Hematopoietic multipotent progenitor cell (in vitro differentiated cells): ENCODE measurements around the gene PYY. TPM values are rescaled to one million over a fixed set of nuclear protein-coding genes. Genes with fewer than 3 reads are reported as not detected.

Experiments
- DNase-seq, 3 donors: peaks; one replicate each; pipeline ENCODE4 v3.0.0-alpha.2; 2011 to 2015; ENCODE audit warnings: low read depth in 2 of 3, low spot score in 2 of 3
- total RNA-seq: library from RNA; depleted of rRNA; stranded (reverse); fragments of >200 nt; gene quantifications from one replicate; pipeline ENCODE4 v1.2.3, GENCODE V29; 2012

PYY gene
- total RNA-seq, 1 donor = not detected

DNA sequence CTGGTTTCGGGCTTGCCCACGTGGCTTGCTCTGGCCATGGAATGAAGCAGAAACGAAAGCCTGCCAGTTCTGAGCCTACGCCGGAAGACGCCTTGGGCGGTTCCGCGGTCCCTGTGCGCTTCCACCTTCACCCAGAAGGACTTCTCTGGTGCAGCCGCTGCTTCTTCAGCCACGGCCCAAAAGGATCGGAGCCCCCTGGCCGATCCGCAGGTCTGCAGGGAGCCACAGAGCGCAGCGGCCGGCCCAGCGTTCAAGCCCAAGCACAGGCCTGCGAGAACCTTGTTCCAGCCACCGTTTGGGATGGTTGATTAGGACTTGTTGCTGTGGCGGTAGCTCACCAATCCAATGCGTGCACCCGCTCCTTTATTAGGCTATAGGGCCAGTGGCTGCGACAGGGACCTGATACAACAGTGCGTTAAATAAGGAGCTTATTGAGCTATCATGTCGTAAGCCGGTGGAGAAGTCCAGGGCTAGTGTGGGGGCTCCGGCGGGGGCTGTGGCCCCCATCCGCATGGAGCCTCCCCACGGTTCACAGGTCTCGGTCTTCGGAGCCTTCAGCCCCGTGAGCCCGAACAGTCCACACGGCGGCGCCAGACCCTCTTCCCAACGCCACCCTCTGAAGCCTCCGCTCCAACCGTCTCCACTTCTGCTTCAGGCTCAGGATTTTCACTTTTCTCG lies 36.3 kb downstream of the PYY start:
- peak in 1 of 3 donors; percentile 61 for DNase-seq

DNA sequence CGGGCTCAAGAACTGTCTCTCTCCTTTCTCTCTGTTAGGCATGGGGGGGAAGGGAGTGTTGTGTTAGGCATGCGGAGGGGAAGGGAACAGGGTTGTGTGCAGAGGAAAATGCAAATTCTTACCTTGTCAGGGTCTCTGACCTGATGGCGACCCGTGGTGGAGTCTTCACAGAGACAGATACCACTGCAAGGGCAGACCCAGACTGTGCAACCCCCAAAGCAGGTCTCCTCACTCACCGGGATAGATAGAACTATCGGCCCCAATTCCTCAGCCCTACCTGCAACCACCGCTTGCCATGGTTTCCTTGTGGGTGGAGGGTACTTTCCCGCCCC lies 36.8 kb downstream of the PYY start:
- DNase-seq = no peak

DNA sequence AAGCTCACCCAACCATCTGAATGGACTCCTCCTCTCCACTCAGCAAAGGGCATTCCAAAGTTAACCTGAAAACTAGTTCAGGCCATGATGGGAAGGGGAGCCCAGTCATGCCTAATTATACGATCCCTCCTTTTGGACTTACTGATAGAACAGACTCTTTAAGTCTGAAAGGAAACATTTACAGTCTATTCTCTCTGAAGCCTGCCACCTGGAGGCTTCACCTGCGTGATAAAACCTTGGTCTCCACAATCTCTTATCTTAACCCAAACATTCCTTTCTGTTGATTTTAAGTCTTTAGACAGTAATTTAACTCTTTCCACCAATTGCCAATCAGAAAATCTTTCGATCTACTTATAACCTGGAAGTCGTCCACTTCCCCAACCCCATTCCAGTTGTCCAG lies 37.4 kb downstream of the PYY start:
- DNase-seq = no peak

DNA sequence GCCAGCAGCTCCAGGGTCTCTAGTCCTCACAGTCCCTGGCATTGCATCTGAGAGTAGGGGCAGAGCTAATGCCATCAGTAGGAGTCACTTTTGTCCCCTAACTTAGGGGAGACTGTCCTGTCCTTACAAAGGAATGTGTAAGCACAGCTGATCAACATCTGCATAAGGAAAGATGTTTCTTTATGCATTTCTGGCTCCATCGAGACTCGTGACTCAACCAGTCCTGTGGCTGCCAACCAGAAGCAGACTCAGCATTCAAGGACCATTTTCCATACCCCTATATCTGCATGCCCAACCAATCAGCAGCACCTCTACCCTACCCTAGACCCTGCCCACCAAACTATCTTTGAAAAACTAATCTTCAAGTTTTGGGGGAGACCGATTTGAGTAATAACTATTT lies 38.2 kb downstream of the PYY start:
- DNase-seq = no peak

DNA sequence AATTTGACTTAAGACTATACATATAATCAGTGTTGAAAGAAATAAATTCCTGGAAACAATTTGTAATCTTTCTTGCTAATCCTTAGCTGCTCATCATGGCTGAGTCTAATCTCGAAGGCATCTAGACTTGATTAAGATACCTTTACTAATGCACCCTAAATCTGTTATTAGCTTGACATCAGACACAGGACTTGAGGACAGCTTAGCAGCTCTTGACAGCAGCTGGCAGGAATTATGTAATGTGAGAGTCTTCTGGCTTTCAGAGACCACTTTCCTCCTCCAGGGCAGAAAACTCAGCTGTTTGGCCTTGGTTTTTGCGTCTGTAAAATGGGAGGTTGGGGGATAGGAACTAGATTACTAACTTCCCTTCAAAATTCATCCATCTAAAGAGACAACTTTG lies 39.3 kb downstream of the PYY start:
- no peak for DNase-seq

DNA sequence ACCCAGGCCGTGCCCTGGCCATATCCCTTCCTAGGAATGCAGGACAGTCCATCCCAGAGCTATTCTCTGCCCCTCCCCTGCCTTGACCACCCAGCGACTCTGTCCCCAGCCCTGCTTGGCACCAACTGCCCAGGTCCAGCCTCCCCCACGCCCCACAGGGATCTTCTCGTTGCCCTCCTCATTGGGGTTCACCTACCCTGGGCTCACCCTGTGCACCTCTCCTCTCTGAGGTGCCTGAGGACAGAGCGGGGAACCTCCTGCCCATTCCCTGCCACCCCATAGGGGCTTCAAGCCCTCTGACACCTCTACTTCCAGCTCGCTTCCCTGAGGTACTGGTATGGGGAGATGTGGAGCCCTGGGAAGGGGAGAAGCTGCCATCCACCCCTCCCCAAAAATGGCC lies 40.2 kb downstream of the PYY start:
- DNase-seq = no peak

DNA sequence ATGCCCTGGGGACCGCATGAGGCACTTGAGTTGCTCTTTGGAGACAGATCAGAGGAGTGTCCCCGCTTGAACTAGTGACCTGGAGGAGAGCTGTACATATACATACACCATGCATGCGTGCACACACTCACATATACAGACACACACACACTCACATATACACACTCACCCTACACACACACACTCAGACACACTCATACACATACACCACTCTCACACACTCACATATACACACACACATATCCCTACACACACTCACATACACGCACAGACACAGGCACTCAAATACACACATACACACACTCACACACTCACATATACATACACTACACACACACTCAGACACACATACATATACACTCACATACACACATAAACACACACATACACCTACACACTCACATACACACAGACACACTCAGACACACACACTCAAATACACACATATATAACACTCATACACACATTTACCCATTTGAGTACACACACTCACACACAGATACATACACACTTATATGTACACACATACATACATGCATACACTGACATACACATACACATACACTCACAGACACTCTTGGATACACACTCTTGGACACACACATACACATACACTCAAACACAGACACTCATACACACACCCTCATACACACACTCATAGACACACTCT lies 41.0 kb downstream of the PYY start:
- no peak for DNase-seq

DNA sequence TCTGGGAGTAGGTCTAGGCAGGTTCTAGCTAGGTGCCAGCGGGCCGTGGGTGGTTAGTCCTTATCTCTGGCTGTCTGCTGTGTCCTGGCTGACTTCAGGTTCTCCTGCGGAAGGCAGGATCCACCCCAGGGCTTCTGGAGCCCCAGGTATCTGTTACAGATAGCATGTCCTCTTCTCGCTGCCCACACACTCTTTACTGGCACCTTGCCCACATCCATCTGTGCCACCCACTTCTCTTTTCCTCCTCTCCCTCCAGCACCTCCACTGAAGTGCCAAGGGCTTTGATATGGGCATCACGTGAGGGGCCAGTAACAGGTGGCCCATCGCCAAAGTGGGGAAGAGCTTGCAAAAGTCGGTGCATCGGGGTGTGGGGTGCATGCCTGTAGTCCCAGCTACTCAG lies 41.8 kb downstream of the PYY start:
- no peak for DNase-seq

DNA sequence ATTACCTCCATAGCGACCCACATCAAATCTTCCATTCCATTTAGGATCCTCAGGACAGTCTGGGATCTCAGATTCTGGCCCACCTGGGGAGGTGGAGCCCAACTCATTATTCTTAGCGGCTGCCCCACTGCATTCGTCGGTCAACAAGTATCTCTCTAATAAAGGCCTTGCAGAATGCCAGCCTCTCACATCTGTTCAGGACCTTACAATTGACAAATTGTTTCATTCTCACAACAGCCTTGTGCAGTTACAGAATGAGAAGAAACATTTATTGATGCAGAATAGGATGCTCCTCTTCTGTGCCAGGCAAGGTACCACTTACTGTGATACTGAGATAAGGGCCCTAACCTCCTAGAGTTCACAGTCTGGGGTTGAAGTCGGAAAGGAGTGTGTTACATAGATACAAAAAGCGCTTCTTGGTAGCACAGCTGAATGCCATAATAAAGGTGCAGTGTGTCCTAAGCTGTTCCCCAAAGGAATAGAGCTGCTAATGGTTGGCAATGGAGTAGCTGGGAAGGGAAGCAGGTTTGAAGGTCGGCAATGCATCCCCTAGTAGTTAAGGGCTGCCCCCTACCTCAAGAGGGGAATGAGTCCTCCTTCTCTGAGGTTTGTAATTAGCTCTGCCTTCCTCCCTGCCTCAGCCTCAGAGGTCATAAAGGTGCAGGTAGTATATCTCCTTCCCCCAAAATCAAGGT lies 44.1 kb downstream of the PYY start:
- no peak for DNase-seq

DNA sequence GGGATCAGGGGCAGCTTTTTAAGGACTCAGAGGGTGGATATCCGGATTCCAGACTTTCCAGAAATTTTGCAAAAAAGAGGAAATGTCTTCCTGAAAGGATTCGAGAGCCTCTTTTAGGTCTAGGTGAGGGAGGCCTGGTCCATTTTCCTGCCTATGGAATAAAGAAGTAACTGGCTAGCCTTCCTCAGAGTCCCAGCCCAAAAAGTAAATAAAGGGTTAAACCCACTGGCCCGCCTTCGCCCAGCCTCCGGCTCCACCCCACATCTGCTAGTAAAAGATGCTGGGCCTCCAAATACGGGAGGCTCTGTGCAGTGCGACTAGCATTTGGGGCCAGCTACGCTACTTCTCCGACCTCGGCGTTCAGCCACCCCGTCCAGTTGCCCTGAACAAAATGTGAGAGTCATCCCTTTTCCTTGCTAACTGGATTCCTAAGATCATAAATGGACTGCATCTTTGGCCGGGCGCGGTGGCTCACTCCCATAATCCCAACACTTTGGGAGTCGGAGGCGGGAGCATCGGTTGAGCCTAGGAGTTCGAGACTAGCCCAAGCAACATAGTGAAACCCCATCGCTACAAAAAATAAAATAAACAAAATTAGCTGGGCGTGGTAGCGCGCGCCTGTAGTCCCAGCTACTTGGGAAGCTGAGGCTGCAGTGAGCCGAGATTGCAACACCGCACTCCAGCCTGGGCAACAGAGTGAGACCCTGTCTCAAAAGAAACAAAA lies 45.6 kb downstream of the PYY start:
- peak in 1 of 3 donors; percentile 70 for DNase-seq

DNA sequence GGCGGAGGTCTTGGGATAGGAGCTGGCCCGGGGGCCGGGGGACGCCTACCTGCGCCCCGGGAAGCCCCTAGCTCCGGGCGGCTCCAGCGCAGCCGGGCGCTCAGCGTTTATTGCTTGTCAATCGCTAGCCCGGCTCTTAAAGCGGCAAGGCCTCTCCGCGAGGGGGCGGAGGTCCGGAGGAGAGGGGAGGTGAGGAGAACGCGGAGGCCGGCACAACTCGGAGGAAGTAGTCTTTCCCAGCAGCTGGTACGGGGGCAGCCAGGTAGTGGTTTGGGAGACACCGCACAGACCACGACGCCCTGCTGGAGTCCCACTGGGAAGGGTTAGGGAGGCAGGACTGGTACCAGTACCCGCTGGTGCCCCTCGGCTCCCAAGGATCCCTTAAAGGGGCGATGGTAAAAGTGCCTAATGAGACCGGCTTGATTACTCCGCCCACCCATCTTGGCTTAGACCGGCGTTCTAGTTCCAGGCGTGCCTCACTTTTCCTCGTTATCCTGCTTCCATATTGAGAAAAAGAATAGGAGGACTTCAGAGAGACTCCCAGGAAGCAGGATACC lies 46.2 kb downstream of the PYY start, which contains the start of gene MPP2:
Gene MPP2 (minus strand): TSS at position 112 of the 557 bp plus-strand sequence. CDS start 3,076 bp downstream, outside the sequence.
- peak in 2 of 3 donors; percentile 73 to 80 for DNase-seq

DNA sequence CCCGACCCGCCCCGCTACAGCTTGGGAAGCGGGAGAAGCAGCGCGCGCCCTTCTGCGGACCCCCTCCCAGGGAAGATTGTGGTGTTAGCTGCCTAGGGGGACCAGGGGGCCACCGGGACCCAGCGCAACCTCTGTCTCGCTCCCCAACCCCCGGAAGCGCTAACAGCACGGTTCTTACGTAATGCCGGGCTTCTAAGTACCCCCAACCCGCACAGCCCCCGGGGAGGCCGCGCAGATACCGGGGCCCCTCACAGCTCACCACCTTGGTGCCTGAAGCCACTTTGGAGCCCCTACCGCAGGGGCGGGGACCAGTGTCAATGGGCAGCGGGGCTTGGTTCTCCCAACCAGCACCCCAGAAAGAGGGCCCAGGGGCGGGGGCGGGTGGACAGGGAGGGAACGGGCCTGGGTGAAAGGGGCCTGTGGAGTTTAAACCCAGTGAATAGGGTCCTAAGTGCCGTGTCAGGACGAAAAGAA lies 46.8 kb downstream of the PYY start:
- DNase-seq = peak in 1 of 3 donors; percentile 28

DNA sequence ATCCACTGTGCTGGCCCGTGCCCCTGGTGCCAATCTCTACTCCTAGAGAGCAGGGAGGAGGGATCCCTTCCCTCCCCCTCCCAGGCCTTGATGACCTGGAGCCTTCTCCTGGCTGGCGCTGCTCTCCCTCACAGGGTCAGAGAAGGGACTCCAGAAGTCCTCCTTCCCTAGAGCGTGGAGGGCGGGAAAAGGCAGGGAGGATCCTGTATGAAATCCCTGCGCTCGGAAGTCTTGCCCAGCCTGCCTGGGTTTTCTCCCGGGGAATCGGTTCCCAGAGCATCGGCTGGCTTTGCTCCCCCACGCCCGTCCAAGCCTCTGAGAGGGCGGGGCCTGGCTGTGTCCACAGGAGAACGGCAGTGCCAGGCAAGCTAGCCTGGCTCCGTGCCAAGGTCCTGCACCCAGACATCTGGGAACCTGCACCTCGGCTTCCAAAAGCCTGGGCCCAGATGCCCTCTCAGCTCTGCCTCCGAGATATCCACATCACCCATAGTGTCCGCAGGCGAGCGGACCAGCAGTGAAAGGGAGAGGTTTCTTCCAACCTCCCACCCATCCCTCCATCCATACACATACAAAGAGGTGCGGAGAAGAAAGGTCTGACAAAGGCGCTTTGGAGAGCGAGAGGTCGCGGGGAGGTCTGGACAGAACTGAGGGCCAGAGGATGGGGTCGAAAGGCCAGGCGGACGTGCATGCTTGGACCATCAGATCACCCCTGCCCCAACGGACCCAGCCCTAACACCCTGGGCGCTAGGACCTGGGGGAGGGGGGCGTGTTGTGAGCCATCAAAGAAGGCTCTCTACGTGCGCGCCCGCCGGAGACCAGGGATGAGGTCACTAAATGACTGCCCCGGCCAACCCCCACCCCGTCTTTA lies 47.5 kb downstream of the PYY start:
- DNase-seq = peak in 1 of 3 donors; percentile 72

DNA sequence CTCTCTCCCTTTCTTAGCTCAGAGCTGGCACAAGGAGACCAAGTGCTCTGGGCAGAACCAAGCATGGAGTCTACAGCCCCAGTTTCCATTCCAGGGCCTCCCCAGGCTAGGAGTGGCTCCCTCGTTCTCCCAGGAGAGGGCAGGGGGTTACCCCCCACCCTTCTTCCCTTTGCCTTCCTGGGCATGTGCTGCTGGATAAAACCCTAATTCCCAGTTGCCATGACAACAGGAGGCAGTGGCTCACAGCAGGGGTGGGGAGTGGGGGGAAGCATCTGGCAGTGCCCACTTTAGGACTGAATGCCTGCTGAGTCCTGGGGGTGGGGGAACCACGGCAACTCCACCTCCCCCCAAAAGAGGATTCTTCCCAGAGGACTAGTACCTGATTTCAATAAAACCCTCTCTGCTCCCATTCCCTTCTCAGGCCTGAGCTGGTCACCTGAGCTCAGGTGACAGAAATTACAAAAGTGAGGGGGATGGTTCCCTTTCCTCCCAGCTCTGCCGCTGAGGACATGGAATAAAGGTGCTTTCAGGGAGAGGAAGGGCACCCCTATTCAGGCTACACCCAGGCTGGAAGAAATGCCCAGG lies 48.2 kb downstream of the PYY start:
- DNase-seq = no peak

Other genes starting within 250 kb of the PYY start
- gene SOST, start 195.1 kb downstream of the PYY start, total RNA-seq = not detected
- 78.6 TPM for gene DUSP3, start 175.0 kb downstream of the PYY start, total RNA-seq
- under 0.01 TPM for gene CFAP97D1, start 173.5 kb downstream of the PYY start, total RNA-seq
- 1.9 TPM for gene MPP3, start 120.8 kb downstream of the PYY start, total RNA-seq
- gene CD300LG, start 106.8 kb downstream of the PYY start, total RNA-seq = under 0.01 TPM
- gene MPP2, start 46.4 kb downstream of the PYY start, total RNA-seq = 0.81 TPM
- 0.27 TPM for gene PPY, start 11.5 kb downstream of the PYY start, total RNA-seq
- under 0.01 TPM for gene NAGS, start 50.7 kb upstream of the PYY start, total RNA-seq
- 141 TPM for gene TMEM101, start 61.0 kb upstream of the PYY start, total RNA-seq
- 17.8 TPM for gene LSM12, start 112.7 kb upstream of the PYY start, total RNA-seq
- gene G6PC3, start 116.8 kb upstream of the PYY start, total RNA-seq = 60.1 TPM
- 102 TPM for gene HDAC5, start 169.7 kb upstream of the PYY start, total RNA-seq
- gene HROB, start 188.0 kb upstream of the PYY start, total RNA-seq = 3.5 TPM
- not detected for gene ASB16, start 216.8 kb upstream of the PYY start, total RNA-seq
- 56.8 TPM for gene TMUB2, start 233.0 kb upstream of the PYY start, total RNA-seq
- gene ATXN7L3, start 245.9 kb upstream of the PYY start, total RNA-seq = 34.2 TPM